T-helper 2 cell treated with Interferon-gamma antibody and Interleukin-4, amounts not matched to agents 5 μg/mL and 100 μg/mL, for 36 hours (primary cell): ENCODE measurements around the gene CDH13.
A peak's percentile ranks its signal among the peaks of the same experiment; 100 is the strongest.

Source experiments
- DNase-seq: peaks from one replicate; pipeline ENCODE4 v3.0.0; 2021; ENCODE audit warnings: low spot score
- H3K27ac Mint-ChIP-seq: one replicate; pipeline ENCODE4 v1.8.0; 2021; ENCODE audit warnings: mild to moderate bottlenecking, mixed read lengths
- H3K27me3 Mint-ChIP-seq: one replicate; pipeline ENCODE4 v1.8.0; 2021; ENCODE audit warnings: low read depth, mixed read lengths
- H3K36me3 Mint-ChIP-seq: one replicate; pipeline ENCODE4 v1.8.0; 2021; ENCODE audit warnings: low read depth, mixed read lengths
- H3K4me1 Mint-ChIP-seq: one replicate; pipeline ENCODE4 v1.8.0; 2021; ENCODE audit warnings: low read depth, mixed read lengths
- H3K4me3 Mint-ChIP-seq: one replicate; pipeline ENCODE4 v1.8.0; 2022; ENCODE audit warnings: mild to moderate bottlenecking, moderate library complexity, mixed read lengths
- H3K9me3 Mint-ChIP-seq: one replicate; pipeline ENCODE4 v1.8.0; 2021; ENCODE audit warnings: mixed read lengths

CDH13 gene

GRCh38 chr16:83705856-83706255 is 1079.1 kb downstream of the CDH13 start:
- no peak overlapping the region for H3K4me3 Mint-ChIP-seq
- peaks cover 3% of the 10 kb centered on the region for H3K9me3 Mint-ChIP-seq
- H3K27ac Mint-ChIP-seq, result no peak overlapping the region
- no peak for DNase-seq
- peaks cover 2% of the 10 kb centered on the region for H3K4me1 Mint-ChIP-seq
- H3K36me3 Mint-ChIP-seq, result no peaks in the 10 kb centered on the region
- H3K27me3 Mint-ChIP-seq, result no peaks in the 10 kb centered on the region

- no peak overlapping the region for H3K27ac Mint-ChIP-seq
- H3K9me3 Mint-ChIP-seq, result peaks cover 3% of the 10 kb centered on the region
- peaks cover 2% of the 10 kb centered on the region for H3K4me1 Mint-ChIP-seq
- DNase-seq, result no peak
- H3K4me3 Mint-ChIP-seq, result no peak overlapping the region
- no peaks in the 10 kb centered on the region for H3K27me3 Mint-ChIP-seq
- no peaks in the 10 kb centered on the region for H3K36me3 Mint-ChIP-seq
Observed at GRCh38 chr16:83706394-83706793, 1079.6 kb downstream of the CDH13 start.

- Mint-ChIP-seq H3K9me3 (peaks cover 6% of the 10 kb centered on the region), H3K27ac (no peak overlapping the region), H3K27me3 (no peaks in the 10 kb centered on the region), H3K4me1 (peaks cover 15% of the 10 kb centered on the region), H3K4me3 (no peak overlapping the region), H3K36me3 (no peaks in the 10 kb centered on the region)
- DNase-seq, result no peak
Observed at GRCh38 chr16:83711069-83711468, 1084.3 kb downstream of the CDH13 start.

GRCh38 chr16:83713597-83713996 is 1086.8 kb downstream of the CDH13 start:
- Mint-ChIP-seq H3K9me3 (peaks cover 6% of the 10 kb centered on the region), H3K4me1 (peaks cover 13% of the 10 kb centered on the region), H3K4me3 (no peak overlapping the region), H3K36me3 (no peaks in the 10 kb centered on the region), H3K27me3 (no peaks in the 10 kb centered on the region), H3K27ac (peak overlapping the region; percentile 26)
- peak; percentile 4 for DNase-seq

- no peak for DNase-seq
- Mint-ChIP-seq H3K27me3 (no peaks in the 10 kb centered on the region), H3K4me3 (no peak overlapping the region), H3K9me3 (peaks cover 6% of the 10 kb centered on the region), H3K27ac (no peak overlapping the region), H3K36me3 (no peaks in the 10 kb centered on the region), H3K4me1 (peaks cover 13% of the 10 kb centered on the region)
Observed at GRCh38 chr16:83714286-83714685, 1087.5 kb downstream of the CDH13 start.

GRCh38 chr16:83715217-83715920 is 1088.6 kb downstream of the CDH13 start:
- DNase-seq, result no peak
- no peaks in the 10 kb centered on the region for H3K36me3 Mint-ChIP-seq
- H3K9me3 Mint-ChIP-seq, result peaks cover 6% of the 10 kb centered on the region
- no peak overlapping the region for H3K27ac Mint-ChIP-seq
- H3K4me3 Mint-ChIP-seq, result no peak overlapping the region
- H3K27me3 Mint-ChIP-seq, result no peaks in the 10 kb centered on the region
- peaks cover 13% of the 10 kb centered on the region for H3K4me1 Mint-ChIP-seq

GRCh38 chr16:83717308-83717707 is 1090.5 kb downstream of the CDH13 start:
- Mint-ChIP-seq H3K27ac (no peak overlapping the region), H3K4me3 (no peak overlapping the region), H3K36me3 (no peaks in the 10 kb centered on the region), H3K27me3 (no peaks in the 10 kb centered on the region), H3K9me3 (peaks cover 3% of the 10 kb centered on the region), H3K4me1 (peaks cover 13% of the 10 kb centered on the region)
- no peak for DNase-seq

GRCh38 chr16:83717814-83718213 is 1091.0 kb downstream of the CDH13 start:
- DNase-seq, result no peak
- Mint-ChIP-seq H3K27me3 (no peaks in the 10 kb centered on the region), H3K9me3 (peaks cover 3% of the 10 kb centered on the region), H3K36me3 (no peaks in the 10 kb centered on the region), H3K4me3 (no peak overlapping the region), H3K4me1 (peaks cover 13% of the 10 kb centered on the region), H3K27ac (no peak overlapping the region)

- Mint-ChIP-seq H3K27me3 (no peaks in the 10 kb centered on the region), H3K4me1 (peaks cover 2% of the 10 kb centered on the region), H3K27ac (no peak overlapping the region), H3K4me3 (no peak overlapping the region), H3K36me3 (no peaks in the 10 kb centered on the region), H3K9me3 (peaks cover 9% of the 10 kb centered on the region)
- DNase-seq, result no peak
Observed at GRCh38 chr16:83720213-83720612, 1093.4 kb downstream of the CDH13 start.

GRCh38 chr16:83720981-83721380 is 1094.2 kb downstream of the CDH13 start:
- H3K36me3 Mint-ChIP-seq, result no peaks in the 10 kb centered on the region
- H3K9me3 Mint-ChIP-seq, result peaks cover 13% of the 10 kb centered on the region
- DNase-seq, result no peak
- H3K27me3 Mint-ChIP-seq, result no peaks in the 10 kb centered on the region
- H3K27ac Mint-ChIP-seq, result no peak overlapping the region
- no peak overlapping the region for H3K4me3 Mint-ChIP-seq
- H3K4me1 Mint-ChIP-seq, result peaks cover 2% of the 10 kb centered on the region

- no peak overlapping the region for H3K4me3 Mint-ChIP-seq
- H3K27me3 Mint-ChIP-seq, result no peaks in the 10 kb centered on the region
- DNase-seq, result no peak
- H3K9me3 Mint-ChIP-seq, result peaks cover 13% of the 10 kb centered on the region
- H3K4me1 Mint-ChIP-seq, result peaks cover 4% of the 10 kb centered on the region
- no peak overlapping the region for H3K27ac Mint-ChIP-seq
- H3K36me3 Mint-ChIP-seq, result no peaks in the 10 kb centered on the region
Observed at GRCh38 chr16:83721676-83722075, 1094.9 kb downstream of the CDH13 start.

- H3K9me3 Mint-ChIP-seq, result peaks cover 13% of the 10 kb centered on the region
- H3K4me3 Mint-ChIP-seq, result no peak overlapping the region
- H3K4me1 Mint-ChIP-seq, result peaks cover 12% of the 10 kb centered on the region
- H3K36me3 Mint-ChIP-seq, result no peaks in the 10 kb centered on the region
- no peaks in the 10 kb centered on the region for H3K27me3 Mint-ChIP-seq
- no peak overlapping the region for H3K27ac Mint-ChIP-seq
- DNase-seq, result no peak
Observed at GRCh38 chr16:83722456-83723183, 1095.9 kb downstream of the CDH13 start.

- peaks cover 13% of the 10 kb centered on the region for H3K9me3 Mint-ChIP-seq
- H3K36me3 Mint-ChIP-seq, result no peaks in the 10 kb centered on the region
- DNase-seq, result no peak
- H3K4me3 Mint-ChIP-seq, result no peak overlapping the region
- H3K27ac Mint-ChIP-seq, result no peak overlapping the region
- H3K4me1 Mint-ChIP-seq, result peaks cover 12% of the 10 kb centered on the region
- no peaks in the 10 kb centered on the region for H3K27me3 Mint-ChIP-seq
Observed at GRCh38 chr16:83723244-83723643, 1096.5 kb downstream of the CDH13 start.

GRCh38 chr16:83723901-83724300 is 1097.1 kb downstream of the CDH13 start:
- Mint-ChIP-seq H3K36me3 (no peaks in the 10 kb centered on the region), H3K27ac (no peak overlapping the region), H3K4me3 (no peak overlapping the region), H3K4me1 (peaks cover 12% of the 10 kb centered on the region), H3K9me3 (peaks cover 13% of the 10 kb centered on the region), H3K27me3 (no peaks in the 10 kb centered on the region)
- DNase-seq, result no peak
